ENCODE results near the gene AP3M1. TPM values are rescaled to one million over a fixed set of nuclear protein-coding genes. Genes with fewer than 3 reads are reported as not detected.
A peak's percentile ranks its signal among the peaks of the same experiment; 100 is the strongest.

Gene AP3M1
- 10 to 100 TPM; 23.8 to 33.2 (median 28.5) TPM for total RNA-seq
- polyA plus RNA-seq = 10 to 100 TPM in 1 of 2 donors, 1 to 10 TPM in 1; 6.6 to 14.7 TPM
- long read RNA-seq, donor 1, full-length matches to known transcripts = 8 of 12 reads
- long read RNA-seq, donor 1, partial matches to known transcripts = 1 of 12 reads
- long read RNA-seq, donor 1, other reads (novel, unspliced or antisense) = 3 of 12 reads
- long read RNA-seq, donor 2, full-length matches to known transcripts = 19 of 26 reads
- long read RNA-seq, donor 2, partial matches to known transcripts = 2 of 26 reads
- long read RNA-seq, donor 2, other reads (novel, unspliced or antisense) = 5 of 26 reads
- long read RNA-seq, donor 3, full-length matches to known transcripts = 65 of 92 reads
- long read RNA-seq, donor 3, partial matches to known transcripts = 7 of 92 reads
- long read RNA-seq, donor 3, other reads (novel, unspliced or antisense) = 20 of 92 reads

GRCh38 chr10:74150204-74150989 lies at the start of gene AP3M1:
Gene AP3M1, minus strand, starts transcription at chr10:74150828. Its CDS starts 12,449 bp downstream, at chr10:74138379.
- Histone ChIP-seq H3K36me3 (peaks cover 0 to 26% (median 7%) of the 10 kb centered on the region in 9 donors), H3K4me1 (peaks cover 0 to 59% (median 44%) of the 10 kb centered on the region in 9 donors), H3K27ac (peak within 1 kb of the TSS; percentile 62 to 93 (median 90)), H3K4me3 (peak within 1 kb of the TSS; percentile 56 to 99 (median 76)), H3K9me3 (no peaks in the 10 kb centered on the region), H3K27me3 (no peaks in the 10 kb centered on the region)
- DNase-seq (peak; percentile 82 to 88), ATAC-seq (peak; percentile 62 to 85 (median 70))
- no peak for TF ChIP-seq CTCF (IDR thresholded peaks at IDR 0.05)
- 0% methylated on average over 32 of the region's 32 CpGs for WGBS, 2 donors
- intact Hi-C loops (cut with DNase I) = loop anchor here in 4 of 10 donors (2.0 to 10.0 kb wide), 4 partner anchors 26 to 964 kb away; partner anchors contain the start of genes SAMD8 (in 2 of the 4) and KAT6B (in 1 of the 4)

- H3K27me3 ChIP-seq = no peaks in the 10 kb centered on the region
- H3K4me3 ChIP-seq = no peak overlapping the region
- peaks cover 0 to 20% (median 0%) of the 10 kb centered on the region in 9 donors for H3K36me3 ChIP-seq
- ATAC-seq = no peak
- no peaks in the 10 kb centered on the region for H3K9me3 ChIP-seq
- no peak overlapping the region for H3K27ac ChIP-seq
- no peak for DNase-seq
- peaks cover 0 to 2% (median 0%) of the 10 kb centered on the region in 9 donors for H3K4me1 ChIP-seq
- intact Hi-C loops (cut with DNase I) = no loop called here
- 97 to 98% methylated on average over 4 of the region's 4 CpGs for WGBS, 2 donors
- TF ChIP-seq CTCF (IDR thresholded peaks at IDR 0.05) = no peak
Measured at GRCh38 chr10:74199315-74199714, 48.7 kb upstream of the AP3M1 start.

GRCh38 chr10:74194999-74195398 lies 44.4 kb upstream of the AP3M1 start:
- H3K4me3 ChIP-seq = no peak overlapping the region
- TF ChIP-seq CTCF (IDR thresholded peaks at IDR 0.05) = no peak
- H3K4me1 ChIP-seq = peaks cover 0 to 22% (median 9%) of the 10 kb centered on the region in 9 donors
- H3K36me3 ChIP-seq = no peaks in the 10 kb centered on the region
- no peak for ATAC-seq
- intact Hi-C loops (cut with DNase I) = no loop called here
- DNase-seq = no peak
- no peaks in the 10 kb centered on the region for H3K27me3 ChIP-seq
- H3K9me3 ChIP-seq = no peaks in the 10 kb centered on the region
- 69 to 75% methylated on average over 3 of the region's 3 CpGs for WGBS, 2 donors
- no peak overlapping the region for H3K27ac ChIP-seq

GRCh38 chr10:74194545-74194944 lies 43.9 kb upstream of the AP3M1 start:
- no peaks in the 10 kb centered on the region for H3K27me3 ChIP-seq
- ATAC-seq (no peak), DNase-seq (no peak)
- intact Hi-C loops (cut with DNase I) = no loop called here
- no peaks in the 10 kb centered on the region for H3K36me3 ChIP-seq
- no peak for TF ChIP-seq CTCF (IDR thresholded peaks at IDR 0.05)
- H3K9me3 ChIP-seq = no peaks in the 10 kb centered on the region
- H3K4me1 ChIP-seq = peaks cover 0 to 26% (median 11%) of the 10 kb centered on the region in 9 donors
- H3K27ac ChIP-seq = no peak overlapping the region
- WGBS, 2 donors = 71 to 72% methylated on average over 3 of the region's 3 CpGs
- H3K4me3 ChIP-seq = no peak overlapping the region
